ENCODE results near the gene LIMD2.

LIMD2 gene

GRCh38 chr17:63679214-63679613 is 20.7 kb downstream of the LIMD2 start:
- no peak for DNase-seq

DNA sequence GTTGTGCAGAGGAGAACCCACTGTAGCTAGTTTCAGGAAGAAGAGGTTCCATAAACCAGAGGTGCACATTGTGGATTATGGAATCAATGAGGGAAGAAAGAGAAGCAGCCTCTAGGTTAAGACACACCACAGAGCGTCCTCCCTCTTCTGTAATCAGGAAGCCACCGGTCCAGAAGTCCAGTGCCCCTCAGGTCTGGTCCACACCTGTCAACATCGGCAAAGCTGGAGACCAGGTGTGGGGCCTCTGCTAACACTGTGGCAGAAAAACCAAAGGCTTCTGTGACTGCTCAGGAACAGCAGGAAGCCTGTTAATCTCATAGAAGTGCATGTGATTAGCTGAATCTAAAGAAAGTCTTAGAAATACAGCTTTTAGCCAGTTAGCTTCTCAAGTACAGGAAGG is 23.3 kb downstream of the LIMD2 start:
- no peak for DNase-seq

GRCh38 chr17:63675607-63676546 is 24.0 kb downstream of the LIMD2 start:
- no peak for DNase-seq

DNA sequence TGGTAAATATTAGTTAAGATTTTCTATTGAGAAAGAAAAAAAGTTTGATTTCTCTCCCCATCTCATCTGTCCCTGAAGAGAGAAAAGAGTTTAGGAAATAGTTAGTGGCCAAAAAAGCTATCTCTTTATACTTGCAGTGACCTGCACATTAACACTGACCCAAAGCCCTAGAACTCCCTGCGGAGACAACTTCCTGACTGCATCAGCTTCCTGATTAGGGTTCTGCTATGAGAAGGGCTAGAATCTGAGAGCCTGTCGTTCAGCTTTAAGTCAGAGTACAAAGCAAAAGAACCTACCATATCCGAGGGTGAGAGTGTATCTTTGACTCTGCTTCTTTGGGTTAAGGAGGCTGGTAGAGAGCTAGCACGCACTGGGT is 24.7 kb downstream of the LIMD2 start:
- no peak for DNase-seq

- no peak for DNase-seq
These were observed 27.1 kb downstream of the LIMD2 start for GRCh38 chr17:63672856-63673255.

- no peak for DNase-seq
These were observed 34.3 kb downstream of the LIMD2 start for GRCh38 chr17:63665527-63666214.

- DNase-seq = no peak
These were observed 40.1 kb downstream of the LIMD2 start for GRCh38 chr17:63659850-63660249.

DNA sequence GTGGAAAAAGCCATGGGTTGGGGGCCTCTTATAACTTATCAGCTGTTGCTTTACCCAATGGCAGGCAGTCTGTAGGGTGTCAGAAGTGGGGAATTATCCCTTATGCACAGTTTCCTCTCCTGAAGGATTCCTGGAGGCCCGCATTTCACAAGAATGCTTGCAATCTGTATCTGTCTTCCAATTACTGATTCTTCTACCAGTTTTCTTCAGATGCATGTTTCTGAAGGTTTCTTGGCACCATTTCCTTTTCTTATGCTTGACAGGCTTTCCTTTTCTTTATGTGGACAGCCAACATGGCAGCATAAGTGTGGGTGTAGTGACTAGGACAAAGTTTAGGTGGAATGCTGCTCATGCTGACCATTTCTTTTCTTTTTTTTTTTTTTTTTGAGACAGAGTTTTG is 41.6 kb downstream of the LIMD2 start:
- DNase-seq = no peak

DNA sequence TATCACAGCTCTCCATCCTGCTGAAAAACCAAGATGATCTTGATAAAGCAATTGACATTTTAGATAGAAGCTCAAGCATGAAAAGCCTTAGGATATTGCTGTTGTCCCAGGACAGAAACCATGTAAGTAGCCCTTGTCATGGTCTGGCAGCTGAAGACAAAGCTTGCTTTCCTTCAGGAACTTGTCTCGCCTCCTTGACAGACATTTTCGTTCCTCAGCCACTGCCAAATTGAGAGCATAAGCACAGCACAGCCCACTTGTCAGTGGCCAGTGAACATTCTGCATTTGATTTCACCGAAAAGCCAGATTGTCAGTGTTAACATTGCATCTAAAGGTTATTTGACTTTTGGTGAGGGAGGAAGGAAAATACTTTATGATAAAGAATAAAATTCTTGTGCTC is 42.1 kb downstream of the LIMD2 start:
- DNase-seq = no peak

DNA sequence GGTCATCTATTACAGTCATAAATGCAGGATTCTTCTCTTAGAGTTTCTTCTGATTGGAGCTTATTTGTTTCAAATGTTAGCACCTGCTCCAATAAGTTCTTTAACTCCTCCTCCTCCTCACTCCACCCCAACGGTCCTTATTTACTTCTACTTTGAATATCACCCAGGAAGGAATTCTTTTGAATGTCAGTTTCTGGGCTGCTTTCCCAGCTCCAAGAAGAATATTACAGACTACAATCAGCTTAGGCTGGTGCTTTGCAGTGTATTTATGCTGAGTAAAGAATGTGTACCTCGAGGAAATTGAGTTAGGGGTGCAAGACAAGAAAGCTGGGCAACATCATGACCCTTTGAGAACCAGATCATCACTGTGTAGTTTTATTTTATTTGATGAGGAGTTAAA is 46.9 kb downstream of the LIMD2 start:
- no peak for DNase-seq

DNA sequence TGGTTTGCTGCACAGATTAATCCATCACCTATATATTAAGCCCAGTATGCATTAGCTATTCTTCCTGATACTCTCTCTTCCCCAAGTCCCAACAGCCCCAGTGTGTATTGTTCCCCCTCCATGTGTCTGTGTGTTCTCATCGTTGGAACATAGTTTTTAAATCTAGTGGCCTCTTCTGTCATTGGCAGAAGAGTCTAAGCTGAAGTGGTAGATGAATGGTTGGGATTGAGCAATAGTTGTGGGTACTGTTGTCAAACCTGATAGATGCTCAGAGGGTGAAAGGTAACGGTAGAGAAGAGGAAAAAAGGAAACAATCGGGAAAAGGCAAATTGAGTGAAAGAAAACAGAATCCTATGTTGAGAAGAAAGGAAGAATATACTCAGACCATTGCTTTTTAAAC is 47.8 kb downstream of the LIMD2 start:
- DNase-seq = no peak

- no peak for DNase-seq
These were observed 50.1 kb downstream of the LIMD2 start for GRCh38 chr17:63649813-63650212.

DNA sequence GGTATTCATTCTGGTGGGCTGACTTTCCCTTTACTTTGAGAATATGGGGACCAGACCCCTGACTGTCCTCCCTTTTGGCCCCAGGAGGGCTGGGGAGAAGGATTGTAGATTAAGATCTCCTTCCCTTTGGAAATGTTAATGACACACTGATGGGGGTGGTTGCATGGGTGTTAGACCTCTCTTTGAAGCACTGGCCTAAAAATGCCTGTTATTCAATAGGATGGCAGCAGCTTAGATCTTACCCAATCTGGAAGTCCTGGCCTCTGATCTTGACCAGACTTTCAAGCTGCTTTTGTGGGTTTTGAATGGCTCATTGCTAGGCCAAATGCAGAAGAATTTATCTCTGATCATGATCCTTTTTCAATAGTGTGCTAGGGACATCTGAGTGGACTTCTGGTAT is 52.0 kb downstream of the LIMD2 start:
- no peak for DNase-seq

GRCh38 chr17:63647065-63647725 is 52.7 kb downstream of the LIMD2 start:
- no peak for DNase-seq

GRCh38 chr17:63646488-63646806 is 53.5 kb downstream of the LIMD2 start:
- DNase-seq = no peak

Data from stimulated activated CD4-positive, alpha-beta T cell treated with anti-CD3 and anti-CD28 coated beads, Interleukin-12 subunit alpha, Interleukin-12 subunit beta, amount 100 ng/mL, for 4 hours (primary cell).